Testis (tissue), 2 donors: ENCODE measurements around the gene LTBP1.

Experiments used
- POLR2A ChIP-seq: fragments of 450-650 bp; IDR thresholded peaks from one replicate; pipeline ENCODE4 v1.6.1; 2017; ENCODE audit warnings: antibody characterized with exemption, mild to moderate bottlenecking, moderate library complexity
- TF ChIP-seq, protein P1 (sequence below), 3 experiments: fragments of 450-650 bp in 2 of 3; fragments of 200-600 bp in 1 of 3; sonication (generic) in 1 of 3; IDR thresholded peaks; one replicate each; pipeline ENCODE4 v1.5.1; 2016 to 2019; ENCODE audit warnings: antibody characterized with exemption in 3 of 3, mild to moderate bottlenecking in 2 of 3, moderate library complexity in 1 of 3

DNA sequence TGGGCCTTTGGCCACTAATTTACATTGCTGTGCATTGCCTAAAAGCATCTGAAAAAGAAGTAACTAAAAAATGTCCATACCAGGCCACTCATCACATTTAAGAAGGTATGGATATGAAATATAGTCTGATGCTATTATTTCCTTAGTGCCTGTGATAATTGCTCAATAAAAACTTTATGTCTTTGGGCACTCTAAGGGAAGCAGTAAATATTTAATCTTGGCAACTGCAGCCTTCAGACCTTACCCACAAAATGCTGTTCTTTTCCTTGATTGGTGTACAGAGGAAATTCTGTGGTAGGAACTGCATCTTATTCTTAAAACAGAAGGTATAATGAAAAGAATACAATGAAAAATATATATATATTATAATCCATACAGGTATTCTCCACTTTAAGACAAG, 403.9 kb downstream of the LTBP1 start:
- no peak for TF ChIP-seq POLR2A
- TF ChIP-seq, protein P1, sequence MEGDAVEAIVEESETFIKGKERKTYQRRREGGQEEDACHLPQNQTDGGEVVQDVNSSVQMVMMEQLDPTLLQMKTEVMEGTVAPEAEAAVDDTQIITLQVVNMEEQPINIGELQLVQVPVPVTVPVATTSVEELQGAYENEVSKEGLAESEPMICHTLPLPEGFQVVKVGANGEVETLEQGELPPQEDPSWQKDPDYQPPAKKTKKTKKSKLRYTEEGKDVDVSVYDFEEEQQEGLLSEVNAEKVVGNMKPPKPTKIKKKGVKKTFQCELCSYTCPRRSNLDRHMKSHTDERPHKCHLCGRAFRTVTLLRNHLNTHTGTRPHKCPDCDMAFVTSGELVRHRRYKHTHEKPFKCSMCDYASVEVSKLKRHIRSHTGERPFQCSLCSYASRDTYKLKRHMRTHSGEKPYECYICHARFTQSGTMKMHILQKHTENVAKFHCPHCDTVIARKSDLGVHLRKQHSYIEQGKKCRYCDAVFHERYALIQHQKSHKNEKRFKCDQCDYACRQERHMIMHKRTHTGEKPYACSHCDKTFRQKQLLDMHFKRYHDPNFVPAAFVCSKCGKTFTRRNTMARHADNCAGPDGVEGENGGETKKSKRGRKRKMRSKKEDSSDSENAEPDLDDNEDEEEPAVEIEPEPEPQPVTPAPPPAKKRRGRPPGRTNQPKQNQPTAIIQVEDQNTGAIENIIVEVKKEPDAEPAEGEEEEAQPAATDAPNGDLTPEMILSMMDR (IDR thresholded peaks at IDR 0.05) = no peak
